Head of caudate nucleus (tissue), 42 donors: ENCODE data around the gene ABCA6.
"Not testable (repeated sequence)": the region's sequence is repeated elsewhere in the genome, so short reads cannot be mapped to it uniquely, and the experiment has no call there.

Source experiments
- DNase-seq, 42 donors: peaks; one replicate each; pipeline versions ENCODE4 v3.0.0 to v3.0.0-alpha.2; 2020 to 2021; ENCODE audit warnings: mixed read lengths in 7 of 42
- intact Hi-C: fragments of 100-400 bp; cut with DNase I; formaldehyde crosslinking; loops from one replicate; pipeline ENCODE4 v1.15.0; 2022

ABCA6 gene

DNA sequence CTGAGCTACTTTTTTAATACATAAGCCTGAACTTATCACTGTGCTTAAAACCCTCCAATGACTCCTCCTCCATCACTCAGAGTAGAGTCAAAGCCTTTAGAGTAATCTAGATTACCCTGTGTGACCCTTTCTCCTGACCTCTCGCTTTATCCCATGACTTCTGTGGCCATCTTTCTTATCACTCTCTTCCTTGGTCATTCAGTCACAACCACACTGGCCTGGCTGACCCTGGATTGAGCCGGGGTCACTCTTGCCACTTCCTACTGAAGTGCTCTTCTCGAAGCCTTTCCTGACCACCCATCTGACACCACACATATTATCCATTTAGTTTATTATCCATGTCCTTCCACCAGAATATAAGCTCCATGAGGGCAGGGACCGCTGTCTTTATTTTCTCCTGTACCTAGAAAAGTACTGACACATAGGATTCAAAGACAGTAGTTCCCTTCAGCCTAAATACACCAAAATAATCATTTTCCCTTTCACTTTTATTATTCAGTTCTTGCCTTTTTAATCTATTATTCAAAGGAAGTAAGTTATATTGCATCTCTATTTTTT is 53.0 kb downstream of the ABCA6 start:
- no peak for DNase-seq
- intact Hi-C loops, result no loop called here

GRCh38 chr17:69086641-69087040 is 55.1 kb downstream of the ABCA6 start:
- intact Hi-C loops, result no loop called here

DNA sequence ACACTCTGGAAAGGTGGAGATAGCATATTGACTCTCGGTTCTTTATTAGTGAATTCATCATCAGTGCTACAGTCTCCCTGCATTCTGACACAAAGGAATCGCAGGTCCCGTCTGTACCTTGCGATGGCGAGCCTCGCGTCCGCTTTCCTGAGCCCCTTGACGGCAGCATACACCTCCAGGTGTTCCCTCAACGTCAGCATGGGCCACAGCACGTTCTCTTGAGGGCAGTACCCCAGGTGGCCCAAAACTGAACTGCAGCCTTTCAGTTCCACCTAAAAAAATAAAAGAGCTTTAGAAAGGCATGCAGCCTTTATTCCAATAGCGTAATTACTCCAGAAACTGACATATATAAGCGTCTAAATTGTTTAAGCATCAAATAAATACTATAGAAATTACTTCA is 56.8 kb downstream of the ABCA6 start:
- intact Hi-C loops, result no loop called here
- no peak for DNase-seq

More at GRCh38 chr17:69086641-69087040, 55.1 kb downstream of the ABCA6 start:
- DNase-seq, result no peak

DNA sequence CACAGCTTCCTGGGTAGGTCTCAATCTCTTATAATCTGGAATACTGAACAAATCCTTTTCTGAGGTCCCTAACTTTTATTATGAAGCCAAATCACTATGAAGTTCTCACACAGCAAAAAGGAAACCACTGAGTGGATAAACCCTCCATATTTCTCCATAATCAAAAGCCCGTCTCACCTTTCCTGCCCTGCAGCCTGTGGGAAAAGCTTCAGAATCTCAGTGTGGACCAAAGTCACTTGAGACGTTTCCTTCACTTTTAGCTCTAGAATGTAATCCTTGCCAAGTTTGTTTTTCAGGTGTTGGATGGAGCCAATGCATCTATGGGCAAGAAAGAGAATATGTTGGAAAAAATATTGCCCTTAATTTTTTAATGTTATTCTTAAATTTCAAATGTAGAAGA is 59.0 kb downstream of the ABCA6 start:
- no peak for DNase-seq
- intact Hi-C loops, result no loop called here

- intact Hi-C loops, result no loop called here
- no peak for DNase-seq
These were observed 62.8 kb downstream of the ABCA6 start for GRCh38 chr17:69078864-69079263.

- intact Hi-C loops, result no loop called here
- DNase-seq, result no peak
These were observed 65.9 kb downstream of the ABCA6 start for GRCh38 chr17:69075823-69076222.

DNA sequence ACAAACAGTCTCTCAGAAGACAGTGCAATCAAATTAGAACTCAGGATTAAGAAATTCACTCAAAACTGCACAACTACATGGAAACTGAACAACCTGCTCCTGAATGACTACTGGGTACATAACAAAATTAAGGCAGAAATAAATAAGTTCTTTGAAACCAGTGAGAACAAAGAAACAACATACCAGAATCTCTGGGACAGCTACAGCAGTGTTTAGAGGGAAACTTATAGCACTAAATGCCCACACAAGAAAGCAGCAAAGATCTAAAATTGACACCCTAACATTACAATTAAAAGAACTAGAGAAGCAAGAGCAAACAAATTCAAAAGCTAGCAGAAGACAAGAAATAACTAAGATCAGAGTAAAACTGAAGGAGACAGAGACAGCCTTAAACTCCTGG is 68.3 kb downstream of the ABCA6 start:
- intact Hi-C loops, DNase-seq: not testable (repeated sequence)

DNA sequence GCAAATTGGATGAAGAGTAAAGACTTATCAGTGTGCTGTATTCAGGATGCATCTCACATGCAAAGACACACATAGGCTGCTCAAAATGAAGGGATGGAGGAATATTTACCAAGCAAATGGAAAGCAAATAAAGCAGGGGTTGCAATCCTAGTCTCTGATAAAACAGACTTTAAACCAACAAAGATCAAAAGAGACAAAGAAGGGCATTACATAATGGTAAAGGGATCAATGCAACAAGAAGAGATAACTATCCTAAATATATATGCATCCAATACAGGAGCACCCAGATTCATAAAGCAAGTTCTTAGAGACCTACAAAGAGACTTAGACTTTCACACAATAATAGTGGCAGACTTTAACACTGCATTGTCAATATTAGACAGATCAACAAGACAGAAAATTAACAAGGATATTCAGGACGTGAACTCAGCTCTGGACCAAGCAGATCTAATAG is 68.9 kb downstream of the ABCA6 start:
- DNase-seq, intact Hi-C loops: not testable (repeated sequence)

- intact Hi-C loops, result not testable (repeated sequence)
These were observed 70.5 kb downstream of the ABCA6 start for GRCh38 chr17:69071233-69071586.

GRCh38 chr17:69070378-69071232 is 71.1 kb downstream of the ABCA6 start:
- DNase-seq, intact Hi-C loops: not testable (repeated sequence)

More at GRCh38 chr17:69071233-69071586, 70.5 kb downstream of the ABCA6 start:
- DNase-seq, result not testable (repeated sequence)

- DNase-seq, result no peak
- intact Hi-C loops, result no loop called here
These were observed 72.4 kb downstream of the ABCA6 start for GRCh38 chr17:69069226-69069750.

DNA sequence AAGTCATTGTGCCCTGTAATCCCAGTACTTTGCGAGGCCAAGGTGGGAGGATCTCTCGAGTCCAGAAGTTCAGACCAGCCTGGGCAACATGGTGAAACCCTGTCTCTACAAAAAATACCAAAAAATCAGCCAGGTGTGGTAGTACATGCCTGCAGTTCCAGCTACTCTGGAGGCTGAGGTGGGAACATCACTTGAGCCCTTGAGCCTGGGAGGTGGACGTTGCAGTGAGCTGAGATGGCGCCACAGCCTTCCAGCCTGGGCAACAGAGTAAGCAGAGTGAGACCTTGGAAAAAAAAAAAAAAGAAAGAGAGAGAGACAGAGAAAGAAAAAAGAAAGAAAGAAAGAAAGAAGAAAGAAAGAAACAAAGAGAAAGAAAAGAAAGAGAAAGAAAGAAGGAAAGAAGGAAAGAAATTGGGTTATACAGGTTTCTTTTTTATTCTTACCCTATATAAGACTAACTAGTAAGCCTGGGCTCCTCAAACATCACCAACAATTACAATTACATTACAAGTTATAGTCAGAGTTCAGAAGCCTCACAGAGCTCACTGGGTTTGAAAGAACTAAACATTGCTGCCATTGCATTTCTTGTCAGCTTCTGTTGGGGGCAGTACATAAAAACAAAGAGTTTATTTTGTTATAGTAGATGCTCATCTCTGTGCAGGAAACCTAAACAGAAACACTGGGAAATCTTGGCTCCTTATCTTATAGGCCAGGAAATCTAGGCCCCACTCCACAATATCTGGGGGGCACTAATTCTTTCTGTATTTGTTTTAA is 74.2 kb downstream of the ABCA6 start:
- DNase-seq, result peak in 1 of 42 donors; percentile 4
- intact Hi-C loops, result no loop called here

DNA sequence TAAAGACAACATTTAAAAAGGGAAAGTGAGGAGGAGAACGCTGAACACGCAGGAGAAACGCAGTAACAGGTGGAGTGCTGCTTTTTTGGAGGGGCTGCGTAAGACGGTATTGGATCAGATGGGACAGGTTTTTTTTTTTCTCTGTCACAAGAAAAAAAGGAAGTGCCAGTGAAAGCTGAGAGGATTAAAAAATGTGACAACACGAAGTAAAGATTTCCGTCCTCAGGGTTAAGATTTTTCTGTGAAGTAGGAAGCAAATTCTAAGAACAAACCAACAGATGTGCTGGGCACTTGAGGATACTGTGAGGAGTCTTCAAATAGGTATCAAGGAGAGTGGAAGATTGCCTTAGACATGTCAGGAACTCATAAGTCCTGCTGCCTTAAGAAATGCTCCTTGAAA is 75.2 kb downstream of the ABCA6 start:
- no peak for DNase-seq
- intact Hi-C loops, result no loop called here

- no peak for DNase-seq
- intact Hi-C loops, result no loop called here
These were observed 76.6 kb downstream of the ABCA6 start for GRCh38 chr17:69065113-69065512.

DNA sequence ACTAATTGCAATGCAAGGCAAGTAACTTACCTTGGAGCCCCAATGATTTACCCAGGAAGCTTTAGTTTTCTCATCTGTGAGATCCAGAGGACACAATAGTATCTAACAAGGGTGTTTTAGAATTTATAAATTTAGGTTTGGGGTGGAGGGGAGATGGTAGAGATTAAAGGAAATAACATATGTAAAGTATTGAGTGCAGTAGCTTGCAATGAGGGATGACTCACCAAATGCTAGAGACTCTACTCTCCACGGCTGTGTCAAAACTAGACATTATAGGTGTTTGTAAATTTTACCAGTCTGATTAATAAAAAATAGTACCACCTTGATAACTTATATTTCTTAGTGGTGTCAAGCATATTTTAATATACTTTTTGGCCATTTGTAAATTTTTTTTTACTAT is 77.2 kb downstream of the ABCA6 start:
- intact Hi-C loops, result no loop called here
- DNase-seq, result no peak

GRCh38 chr17:69064001-69064400 is 77.7 kb downstream of the ABCA6 start:
- intact Hi-C loops, result no loop called here
- DNase-seq, result no peak

- intact Hi-C loops, result no loop called here
- no peak for DNase-seq
These were observed 78.7 kb downstream of the ABCA6 start for GRCh38 chr17:69062860-69063581.

GRCh38 chr17:69061721-69062556 is 79.8 kb downstream of the ABCA6 start:
- DNase-seq, result no peak
- intact Hi-C loops, result no loop called here
